ENCODE data around the gene PCSK1.
"Not testable (repeated sequence)": the region's sequence is repeated elsewhere in the genome, so short reads cannot be mapped to it uniquely, and the experiment has no call there.

The PCSK1 gene

GRCh38 chr5:96425443-96425842, 7.6 kb downstream of the PCSK1 start:
- no peak for DNase-seq

DNA sequence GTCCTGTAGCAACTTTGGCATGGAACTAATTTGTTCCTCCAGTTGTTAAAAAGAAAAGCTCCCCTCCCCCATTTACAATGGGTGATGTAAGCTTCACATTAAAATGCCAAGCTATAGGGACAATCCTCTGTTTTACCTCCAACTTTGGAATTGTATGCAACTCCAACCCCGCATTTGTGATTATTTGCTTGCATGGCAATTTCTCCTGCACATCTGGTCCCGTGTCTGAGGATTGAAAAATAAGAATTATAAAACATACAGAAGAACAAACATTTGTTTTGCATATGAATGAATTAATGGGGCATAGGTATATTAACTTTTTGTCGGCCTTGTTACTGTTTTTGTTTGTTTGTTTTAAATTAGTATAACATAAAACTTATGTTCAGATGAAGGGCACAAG, 17.2 kb downstream of the PCSK1 start:
- DNase-seq = no peak

GRCh38 chr5:96412868-96413449, 20.1 kb downstream of the PCSK1 start:
- DNase-seq = no peak

DNA sequence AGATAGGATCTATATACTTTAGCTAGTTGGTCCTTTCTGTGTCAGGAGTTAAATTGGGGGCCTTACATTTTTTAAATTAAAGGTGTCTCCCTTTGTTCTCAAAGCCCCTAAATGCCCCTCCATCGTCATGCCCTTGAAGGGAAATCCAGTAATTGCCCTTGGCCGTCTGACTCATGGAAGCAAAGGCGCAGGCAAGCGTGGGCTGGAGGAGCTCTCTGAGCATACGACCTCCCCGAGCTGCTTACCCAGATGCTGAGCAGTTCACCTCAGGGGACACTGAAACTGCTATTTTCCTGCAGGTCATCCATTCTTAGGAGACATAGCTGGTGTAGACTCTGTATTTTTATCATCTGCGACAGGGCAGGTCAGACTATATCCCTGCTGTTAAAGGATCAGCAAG, 23.0 kb downstream of the PCSK1 start:
- DNase-seq = no peak

DNA sequence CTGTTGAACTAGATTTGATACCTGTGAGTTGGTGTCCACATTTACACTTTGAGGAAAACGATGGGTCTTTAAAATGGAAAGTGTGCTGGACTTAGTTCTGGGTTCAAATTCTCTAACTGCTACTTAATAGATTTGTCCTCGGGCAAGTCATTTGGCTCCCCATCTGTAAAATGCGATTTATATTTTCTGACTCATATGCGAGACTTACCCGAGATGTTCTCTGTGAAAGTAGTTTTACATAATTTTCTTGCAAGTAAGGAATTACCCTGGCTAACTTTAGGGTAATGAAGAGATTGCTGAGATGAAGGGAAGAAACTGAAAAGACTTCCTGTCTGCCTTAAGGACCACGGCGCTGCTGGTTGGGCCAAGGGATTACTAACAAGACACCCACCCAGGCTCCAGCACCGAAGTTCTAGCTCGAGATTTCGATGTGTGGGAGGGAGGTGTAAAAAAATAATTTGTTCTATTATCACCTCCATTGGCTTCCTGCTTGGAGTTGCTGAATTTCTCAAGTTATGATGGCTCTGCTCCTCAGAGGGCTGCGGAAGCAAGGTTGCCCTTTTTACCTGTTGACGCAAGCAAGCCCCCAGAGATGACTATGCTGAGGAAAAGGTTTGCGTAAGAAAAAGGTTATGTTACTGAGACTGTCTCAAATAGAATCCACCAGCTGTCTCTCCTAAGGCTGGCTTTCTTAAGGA, 24.1 kb downstream of the PCSK1 start:
- no peak for DNase-seq

GRCh38 chr5:96408210-96408777, 24.8 kb downstream of the PCSK1 start:
- DNase-seq = no peak

DNA sequence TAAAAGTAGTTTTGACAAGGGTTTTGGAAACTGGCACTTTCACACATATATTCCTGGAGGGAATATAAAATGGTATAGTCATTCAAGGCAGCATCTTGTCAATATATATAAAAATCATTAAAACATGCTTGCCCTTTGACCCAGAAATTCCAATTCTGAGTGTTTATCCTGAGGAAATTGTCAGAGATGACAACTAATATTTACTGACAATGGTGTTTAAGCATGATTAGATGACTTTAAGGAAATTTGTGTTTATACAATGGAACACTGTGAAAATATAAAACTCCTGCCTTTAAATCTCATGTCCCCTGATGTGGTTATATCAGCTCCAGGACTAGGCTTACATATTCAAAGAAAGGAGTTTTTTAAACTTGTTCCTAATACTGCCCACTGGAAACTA, 25.6 kb downstream of the PCSK1 start:
- DNase-seq = no peak

DNA sequence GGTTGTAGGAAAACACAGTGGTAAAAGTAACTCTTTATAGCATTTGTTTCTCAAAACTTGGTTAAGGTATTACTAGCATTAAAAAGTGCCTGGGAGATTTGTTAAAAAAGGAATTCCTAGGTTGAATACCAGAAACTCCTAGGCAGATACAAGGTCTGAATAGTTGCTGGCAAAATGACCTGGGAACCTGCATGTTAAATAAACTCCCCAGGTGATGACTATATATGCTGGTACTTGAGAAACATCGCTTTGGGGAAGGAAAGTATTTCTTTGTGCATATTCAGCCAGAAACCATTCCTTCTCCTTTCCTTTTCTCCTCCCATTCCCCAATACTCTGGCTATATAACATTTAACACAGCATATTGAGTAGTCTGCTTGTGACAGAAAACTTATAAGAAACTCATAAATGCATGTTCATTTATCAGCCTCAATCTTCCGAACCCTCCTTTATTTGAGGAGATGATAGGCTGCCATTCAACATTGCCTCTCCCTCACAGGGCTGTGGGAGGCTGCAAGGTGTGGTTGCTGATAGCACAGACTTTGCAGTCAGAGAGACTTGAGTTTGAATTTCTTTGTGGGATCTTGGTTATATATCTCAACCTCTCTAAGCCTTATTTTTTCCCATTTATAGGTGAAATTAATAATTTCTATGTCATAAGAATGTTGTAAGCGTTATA, 28.7 kb downstream of the PCSK1 start:
- DNase-seq = no peak

DNA sequence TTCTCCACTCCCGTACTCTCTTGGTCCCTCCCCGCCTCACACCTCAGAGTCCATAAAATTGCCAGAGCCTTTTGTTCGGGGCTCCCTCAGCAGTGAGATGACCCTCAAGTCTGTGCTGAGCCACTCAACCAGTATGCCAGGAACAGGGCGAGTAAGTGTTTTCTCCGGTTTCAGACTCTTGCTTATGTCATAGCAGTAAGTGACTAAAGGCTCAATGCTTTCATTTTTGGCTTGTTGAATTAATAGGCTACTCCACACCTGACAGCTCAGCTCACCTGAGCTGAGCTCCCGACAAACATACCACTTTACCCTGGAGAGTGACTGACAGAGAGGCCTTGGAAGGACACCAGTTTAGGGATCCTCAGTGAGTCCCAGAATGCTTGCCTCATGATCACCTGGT, 30.5 kb downstream of the PCSK1 start:
- no peak for DNase-seq

DNA sequence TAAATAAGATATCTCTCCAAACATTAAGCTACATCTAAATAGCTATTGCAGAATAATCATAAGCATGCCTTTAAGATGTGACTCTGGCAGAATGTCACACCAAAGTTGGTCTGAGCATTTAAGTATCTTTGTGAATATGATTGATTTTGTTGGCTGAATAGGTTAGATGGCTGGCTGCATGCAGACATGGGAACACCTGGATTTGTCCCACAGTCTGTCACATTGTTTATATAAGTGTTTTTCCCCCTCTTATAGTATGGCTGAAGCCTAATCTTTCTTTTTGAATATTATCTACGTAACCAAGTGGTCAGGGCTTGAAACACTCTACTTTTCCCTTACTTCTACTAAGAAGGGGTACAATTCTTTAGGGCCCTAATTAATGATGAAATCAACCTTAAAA, 36.2 kb downstream of the PCSK1 start:
- DNase-seq = no peak

- not testable (repeated sequence) for DNase-seq
Observed at GRCh38 chr5:96395295-96395694, 37.8 kb downstream of the PCSK1 start.

DNA sequence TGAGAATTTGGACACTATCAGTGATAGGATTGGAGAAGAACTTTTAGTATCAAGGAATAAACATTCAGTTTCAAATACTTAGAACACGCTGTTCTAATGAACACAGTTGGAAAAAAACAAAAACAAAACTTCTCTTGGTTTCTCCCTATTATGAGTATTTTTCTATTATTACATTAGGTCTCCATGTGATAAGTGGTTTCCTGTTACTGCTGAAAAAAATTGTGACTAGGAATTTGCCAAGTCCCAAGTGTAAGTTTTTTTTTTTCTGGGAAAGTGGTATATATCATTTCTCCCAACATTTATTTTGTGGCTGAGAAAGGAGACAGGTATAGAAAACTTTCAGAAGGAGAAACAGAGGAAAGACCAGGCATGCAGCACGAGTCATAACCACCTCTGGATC, 41.1 kb downstream of the PCSK1 start:
- no peak for DNase-seq

- DNase-seq = no peak
Observed at GRCh38 chr5:96388176-96388575, 44.9 kb downstream of the PCSK1 start.

GRCh38 chr5:96387616-96388015, 45.4 kb downstream of the PCSK1 start:
- DNase-seq = no peak

DNA sequence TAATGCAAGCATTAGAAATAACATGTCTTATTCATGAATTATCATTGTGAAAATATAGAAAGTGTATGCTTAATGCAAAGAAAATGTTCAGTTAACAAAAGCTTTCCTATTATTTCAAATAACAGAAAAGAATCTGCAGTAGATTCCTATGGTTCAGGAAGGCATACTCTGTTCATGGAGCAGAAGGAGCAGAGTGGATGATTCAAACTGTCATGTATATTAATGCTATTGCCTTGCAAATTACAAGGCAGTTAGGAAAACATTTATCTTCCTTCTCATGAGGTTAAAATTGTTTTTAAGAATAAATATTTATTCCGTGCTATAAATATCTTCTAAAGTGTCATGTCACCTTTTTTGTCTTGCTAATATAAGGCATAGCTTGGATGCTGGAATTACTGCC, 47.5 kb downstream of the PCSK1 start:
- no peak for DNase-seq

DNA sequence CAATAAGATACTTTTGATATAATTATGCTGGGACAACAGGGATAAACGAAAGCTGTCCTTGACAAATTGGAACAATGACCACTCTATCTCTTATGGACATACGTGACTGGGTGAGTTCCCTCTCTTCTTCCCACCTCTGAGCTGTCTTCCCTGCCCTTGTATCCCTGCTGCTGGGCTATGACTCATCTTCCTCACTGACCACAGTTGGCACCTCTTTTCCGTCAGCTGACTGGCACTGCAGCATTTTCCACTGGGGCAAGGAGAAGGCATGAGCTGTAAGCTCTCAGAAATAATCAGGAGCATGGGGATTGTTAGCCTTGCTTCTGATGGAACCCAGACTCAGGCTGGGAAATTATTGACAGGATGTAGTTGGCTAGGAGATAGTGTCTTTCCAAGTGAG, 48.7 kb downstream of the PCSK1 start:
- DNase-seq = no peak

DNA sequence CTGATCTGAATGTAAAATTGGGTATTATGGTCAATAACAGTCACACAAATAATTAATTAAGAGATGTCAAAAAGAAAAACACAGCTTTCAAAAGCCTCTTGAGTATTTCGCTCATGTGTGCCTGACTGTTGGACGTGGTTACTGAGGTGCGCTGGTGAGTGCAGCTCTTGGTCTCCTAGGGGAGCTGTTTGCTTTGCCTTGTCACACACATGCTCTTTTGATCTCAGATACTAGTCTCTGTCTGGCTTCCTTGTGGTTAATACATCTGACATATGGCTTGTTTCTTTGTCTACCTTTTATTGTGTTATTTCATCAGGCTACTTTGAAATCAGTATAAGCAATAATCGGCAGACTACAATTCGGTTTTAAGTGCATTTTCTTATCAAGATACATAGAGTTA, 51.5 kb downstream of the PCSK1 start:
- no peak for DNase-seq

GRCh38 chr5:96379896-96380295, 53.2 kb downstream of the PCSK1 start:
- no peak for DNase-seq

- no peak for DNase-seq
Observed at GRCh38 chr5:96377597-96377996, 55.5 kb downstream of the PCSK1 start.

DNA sequence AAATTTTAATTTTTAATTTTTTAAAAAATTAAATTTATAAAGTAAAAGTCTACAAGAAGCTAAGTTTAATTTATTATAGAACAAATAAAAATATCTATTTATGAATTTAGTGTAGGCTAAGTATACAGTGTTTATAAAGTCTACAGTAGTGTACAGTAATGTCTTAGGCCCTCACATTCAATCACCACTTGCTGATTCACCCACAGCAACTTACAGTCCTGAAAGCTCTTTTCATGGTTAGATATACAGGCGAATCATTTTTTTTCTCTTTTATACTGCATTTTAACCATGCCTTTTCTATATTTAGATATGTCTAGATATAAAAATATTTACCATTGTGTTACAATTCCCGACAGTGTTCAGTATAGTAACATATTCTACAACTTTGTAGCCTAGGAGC, 55.9 kb downstream of the PCSK1 start:
- no peak for DNase-seq

GRCh38 chr5:96374653-96375052, 58.4 kb downstream of the PCSK1 start:
- DNase-seq = peak; percentile 29

- no peak for DNase-seq
Observed at GRCh38 chr5:96373381-96373733, 59.7 kb downstream of the PCSK1 start.

DNA sequence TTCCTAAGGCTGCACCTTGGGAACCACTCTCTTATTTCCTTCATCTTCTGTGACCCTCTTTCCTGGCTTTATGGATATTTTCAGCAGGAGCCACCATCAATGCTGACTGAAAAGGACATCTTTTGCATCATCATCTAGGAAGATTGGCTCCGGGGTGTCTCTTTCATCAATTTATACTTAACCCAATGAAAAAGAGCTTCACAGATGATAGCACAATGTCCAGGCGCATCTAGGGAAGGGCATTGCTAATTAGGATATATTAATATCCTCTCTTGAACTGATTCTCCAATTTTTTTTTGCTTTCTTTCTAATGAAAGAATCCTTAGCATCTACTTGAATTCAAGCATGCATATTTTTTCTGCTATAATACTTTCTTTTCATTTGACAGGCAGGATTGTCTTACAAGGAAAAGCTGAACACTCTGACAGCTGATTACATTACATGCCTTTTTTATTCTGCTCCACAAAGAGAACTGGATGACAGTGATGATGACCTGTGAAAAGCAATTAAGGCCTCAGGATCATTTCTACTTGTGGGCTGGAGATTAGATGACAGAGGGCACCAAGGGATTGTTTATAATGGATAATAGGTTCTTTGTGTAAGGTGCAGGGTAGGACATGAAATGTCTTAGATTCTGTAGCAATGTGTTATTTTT, 60.2 kb downstream of the PCSK1 start:
- no peak for DNase-seq

- no peak for DNase-seq
Observed at GRCh38 chr5:96370976-96371375, 62.1 kb downstream of the PCSK1 start.

All from activated CD4-positive, alpha-beta T cell treated with anti-CD3 and anti-CD28 coated beads, Interleukin-2, Interleukin-6, amounts not matched to agents 100 ng/mL and 50 ng/mL, durations not matched to agents 16 hours and 8 hours (primary cell).